SH-SY5Y (cell line): Measurements from ENCODE around the gene ASS1.

Source experiments
- GATA2 ChIP-seq: IDR thresholded peaks from 2 replicates; pipeline ENCODE4 v1.6.1; 2011; ENCODE audit warnings: mild to moderate bottlenecking, low read depth, low read length
- GATA3 ChIP-seq: IDR thresholded peaks from 2 replicates; pipeline ENCODE4 v1.6.1; 2011; ENCODE audit warnings: low read depth, mild to moderate bottlenecking, low read length, moderate library complexity

DNA sequence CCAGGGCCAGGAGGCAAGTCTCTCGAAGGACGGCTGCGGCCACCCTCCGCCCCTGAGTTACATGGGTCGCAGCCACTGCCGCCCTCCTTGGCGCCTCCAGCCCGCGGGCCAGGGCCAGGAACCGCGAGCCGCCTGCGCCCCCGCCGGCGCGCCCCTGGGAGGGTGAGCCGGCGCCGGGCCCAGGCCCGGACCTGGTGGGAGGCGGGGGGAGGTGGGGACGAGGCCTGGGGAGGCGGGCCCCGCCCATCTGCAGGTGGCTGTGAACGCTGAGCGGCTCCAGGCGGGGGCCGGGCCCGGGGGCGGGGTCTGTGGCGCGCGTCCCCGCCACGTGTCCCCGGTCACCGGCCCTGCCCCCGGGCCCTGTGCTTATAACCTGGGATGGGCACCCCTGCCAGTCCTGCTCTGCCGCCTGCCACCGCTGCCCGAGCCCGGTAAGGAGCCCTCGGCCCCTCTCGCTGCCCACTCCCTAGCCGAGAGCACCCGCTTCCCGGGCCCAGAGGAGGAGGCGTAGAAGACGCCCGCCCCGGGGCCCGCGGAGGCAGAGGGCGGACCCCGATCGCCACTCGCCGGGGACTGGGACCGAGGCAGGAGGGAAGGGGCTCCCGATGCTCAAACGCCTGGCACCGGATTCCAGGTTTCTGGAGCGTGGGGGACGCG is at the start of gene ASS1:
- TF ChIP-seq GATA3: no peak
- TF ChIP-seq GATA2: no peak
